Trophoblast cell (in vitro differentiated cells and primary cell): Measurements from ENCODE around the gene KDM2A.

ENCODE experiments used
- DNase-seq, 2 donors: peaks; one replicate each; pipeline ENCODE4 v3.0.0-alpha.2; 2016
- H2AFZ ChIP-seq: 2 replicates; pipeline ENCODE4 v1.6.1; 2013; ENCODE audit warnings: low read length, moderate library complexity, mild to moderate bottlenecking; ENCODE audit not compliant: insufficient read depth, poor library complexity
- H2AK5ac ChIP-seq: 2 replicates; pipeline ENCODE4 v1.6.1; 2013; ENCODE audit warnings: mild to moderate bottlenecking, low read length
- H2BK120ac ChIP-seq: 2 replicates; pipeline ENCODE4 v1.6.1; 2013; ENCODE audit warnings: low read length, mild to moderate bottlenecking, moderate library complexity; ENCODE audit not compliant: insufficient read depth, poor library complexity
- H2BK12ac ChIP-seq: 2 replicates; pipeline ENCODE4 v1.6.1; 2013; ENCODE audit warnings: mild to moderate bottlenecking, low read length, moderate library complexity
- H2BK5ac ChIP-seq: 2 replicates; pipeline ENCODE4 v1.6.1; 2013; ENCODE audit warnings: low read length, low read depth, moderate library complexity, mild to moderate bottlenecking; ENCODE audit not compliant: poor library complexity
- H3K14ac ChIP-seq: 2 replicates; pipeline ENCODE4 v1.6.1; 2013; ENCODE audit warnings: mild to moderate bottlenecking, low read length
- H3K18ac ChIP-seq: 2 replicates; pipeline ENCODE4 v1.6.1; 2013; ENCODE audit warnings: mild to moderate bottlenecking, low read length
- H3K23ac ChIP-seq: 2 replicates; pipeline ENCODE4 v1.6.1; 2013; ENCODE audit warnings: low read length
- H3K27ac ChIP-seq: 2 replicates; pipeline ENCODE4 v1.5.1; 2013; ENCODE audit warnings: low read depth, mild to moderate bottlenecking, inconsistent platforms, low read length, moderate library complexity
- H3K27me3 ChIP-seq: 2 replicates; pipeline ENCODE4 v1.6.1; 2013; ENCODE audit warnings: inconsistent platforms, mild to moderate bottlenecking, low read length, moderate library complexity; ENCODE audit not compliant: insufficient read depth
- H3K36me3 ChIP-seq, 2 experiments: 1 replicate in 1 of 2; 2 replicates in 1 of 2; pipeline ENCODE4 v1.6.1; 2013; ENCODE audit warnings: low read length in 2 of 2, mild to moderate bottlenecking in 2 of 2, moderate library complexity in 1 of 2; ENCODE audit not compliant: insufficient read depth in 2 of 2, control insufficient read depth in 1 of 2
- H3K4ac ChIP-seq: 2 replicates; pipeline ENCODE4 v1.6.1; 2013; ENCODE audit warnings: low read depth, mild to moderate bottlenecking, low read length, moderate library complexity
- H3K4me1 ChIP-seq, 2 experiments: 1 replicate in 1 of 2; 2 replicates in 1 of 2; pipeline ENCODE4 v1.6.1; 2013; ENCODE audit warnings: low read length in 2 of 2, mild to moderate bottlenecking in 2 of 2, moderate library complexity in 1 of 2; ENCODE audit not compliant: insufficient read depth in 2 of 2, control insufficient read depth in 1 of 2
- H3K4me2 ChIP-seq: 2 replicates; pipeline ENCODE4 v1.6.1; 2013; ENCODE audit warnings: inconsistent platforms, mild to moderate bottlenecking, low read length, moderate library complexity
- H3K4me3 ChIP-seq: 2 replicates; pipeline ENCODE4 v1.5.1; 2013; ENCODE audit warnings: mild to moderate bottlenecking, low read depth, low read length, inconsistent platforms
- H3K79me1 ChIP-seq: one replicate; pipeline ENCODE4 v1.6.1; 2013; ENCODE audit warnings: low read length
- H3K79me2 ChIP-seq: 2 replicates; pipeline ENCODE4 v1.6.1; 2013; ENCODE audit warnings: low read length, mild to moderate bottlenecking; ENCODE audit not compliant: control insufficient read depth, insufficient read depth, poor library complexity
- H3K9ac ChIP-seq: 2 replicates; pipeline ENCODE4 v1.6.1; 2013; ENCODE audit warnings: mild to moderate bottlenecking, low read length
- H3K9me3 ChIP-seq: 2 replicates; pipeline ENCODE4 v1.6.1; 2013; ENCODE audit warnings: low read depth, mild to moderate bottlenecking, control low read depth, inconsistent platforms, low read length; ENCODE audit not compliant: insufficient read depth
- H4K12ac ChIP-seq: 2 replicates; pipeline ENCODE4 v1.6.1; 2013; ENCODE audit warnings: low read depth, mild to moderate bottlenecking, low read length, moderate library complexity
- H4K8ac ChIP-seq: 2 replicates; pipeline ENCODE4 v1.6.1; 2013; ENCODE audit warnings: low read depth, mild to moderate bottlenecking, low read length, moderate library complexity
- H4K91ac ChIP-seq: one replicate; pipeline ENCODE4 v1.6.1; 2013; ENCODE audit warnings: low read depth, mild to moderate bottlenecking, low read length, moderate library complexity
- WGBS: extraction: QIAGEN DNeasy Blood & Tissue Kit; methylation state at CpG from one replicate; pipeline ENCODE4 v1.1.7; 2013; ENCODE audit warnings: missing lambda C conversion rate; ENCODE audit not compliant: insufficient read length, insufficient coverage; ENCODE audit errors: extremely low coverage; 5-methylcytosine and 5-hydroxymethylcytosine counted together

KDM2A gene

DNA sequence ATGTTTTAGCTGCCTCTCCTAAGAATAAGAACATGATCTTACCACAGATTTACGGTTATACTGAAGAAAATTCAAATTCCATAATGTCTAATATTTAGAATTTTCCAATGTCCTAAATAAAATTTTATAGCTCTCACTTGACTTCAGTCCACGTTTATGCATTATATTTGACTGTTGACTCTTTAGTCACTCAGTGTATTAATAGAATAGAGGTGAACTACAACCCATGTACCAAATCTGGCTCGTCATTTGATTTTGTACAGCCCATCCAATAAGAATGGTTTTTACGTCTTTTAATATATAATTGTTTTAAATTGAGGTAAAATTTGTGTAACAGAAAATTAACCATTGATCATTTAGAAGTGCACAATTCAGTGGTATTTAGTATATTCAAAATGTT, 34.9 kb downstream of the KDM2A start:
- Histone ChIP-seq H3K4ac (no peak overlapping the region), H3K9ac (no peak overlapping the region), H3K4me1 (no peaks in the 10 kb centered on the region), H4K91ac (no peak overlapping the region), H2BK12ac (no peak overlapping the region), H4K8ac (no peak overlapping the region), H3K18ac (no peak overlapping the region), H2AK5ac (no peak overlapping the region), H3K79me1 (no peaks in the 10 kb centered on the region), H3K79me2 (no peaks in the 10 kb centered on the region), H3K4me3 (no peak overlapping the region), H3K27me3 (no peaks in the 10 kb centered on the region), H4K12ac (no peak overlapping the region), H2BK120ac (no peak overlapping the region), H2BK5ac (no peak overlapping the region), H3K9me3 (no peaks in the 10 kb centered on the region), H2AFZ (no peak overlapping the region), H3K36me3 (peaks cover 11 to 12% of the 10 kb centered on the region in 2 experiments), H3K27ac (no peak overlapping the region), H3K14ac (no peak overlapping the region), H3K4me2 (no peak overlapping the region), H3K23ac (no peak overlapping the region)
- DNase-seq, result no peak
- no CpG with 5 or more reads among the region's 4 CpGs for WGBS

GRCh38 chr11:67154726-67155125, 35.7 kb downstream of the KDM2A start:
- Histone ChIP-seq H2BK120ac (no peak overlapping the region), H3K9me3 (no peaks in the 10 kb centered on the region), H3K14ac (no peak overlapping the region), H3K27me3 (no peaks in the 10 kb centered on the region), H3K18ac (no peak overlapping the region), H4K12ac (no peak overlapping the region), H2AK5ac (no peak overlapping the region), H3K4me3 (no peak overlapping the region), H3K27ac (no peak overlapping the region), H3K23ac (no peak overlapping the region), H3K79me1 (no peaks in the 10 kb centered on the region), H2AFZ (no peak overlapping the region), H3K79me2 (no peaks in the 10 kb centered on the region), H2BK12ac (no peak overlapping the region), H3K9ac (no peak overlapping the region), H3K36me3 (peaks cover 9 to 10% of the 10 kb centered on the region in 2 experiments), H3K4me1 (no peaks in the 10 kb centered on the region), H3K4me2 (no peak overlapping the region), H4K91ac (no peak overlapping the region), H3K4ac (no peak overlapping the region), H2BK5ac (no peak overlapping the region), H4K8ac (no peak overlapping the region)
- no peak for DNase-seq
- WGBS, result no CpG with 5 or more reads among the region's 2 CpGs

- Histone ChIP-seq H4K12ac (no peak overlapping the region), H3K14ac (no peak overlapping the region), H2BK120ac (no peak overlapping the region), H2BK12ac (no peak overlapping the region), H3K4me3 (no peak overlapping the region), H2AFZ (no peak overlapping the region), H3K79me1 (no peaks in the 10 kb centered on the region), H2BK5ac (no peak overlapping the region), H3K27ac (no peak overlapping the region), H4K91ac (no peak overlapping the region), H3K18ac (no peak overlapping the region), H3K9ac (no peak overlapping the region), H3K27me3 (no peaks in the 10 kb centered on the region), H3K4me2 (no peak overlapping the region), H4K8ac (no peak overlapping the region), H3K79me2 (no peaks in the 10 kb centered on the region), H3K4me1 (no peaks in the 10 kb centered on the region), H3K9me3 (no peaks in the 10 kb centered on the region), H3K36me3 (peaks cover 3% of the 10 kb centered on the region in 2 experiments), H2AK5ac (no peak overlapping the region), H3K23ac (no peak overlapping the region), H3K4ac (no peak overlapping the region)
- DNase-seq, result no peak
- WGBS, result no CpG with 5 or more reads among the region's 4 CpGs
These were observed 38.6 kb downstream of the KDM2A start for GRCh38 chr11:67157691-67158090.

- Histone ChIP-seq H2BK5ac (no peak overlapping the region), H4K12ac (no peak overlapping the region), H3K4me3 (no peak overlapping the region), H3K27ac (no peak overlapping the region), H3K9ac (no peak overlapping the region), H2BK12ac (no peak overlapping the region), H2BK120ac (no peak overlapping the region), H3K79me1 (no peaks in the 10 kb centered on the region), H2AK5ac (no peak overlapping the region), H4K91ac (no peak overlapping the region), H3K23ac (no peak overlapping the region), H3K36me3 (peaks cover 3 to 5% of the 10 kb centered on the region in 2 experiments), H3K4ac (no peak overlapping the region), H3K9me3 (no peaks in the 10 kb centered on the region), H4K8ac (no peak overlapping the region), H3K79me2 (no peaks in the 10 kb centered on the region), H3K4me1 (no peaks in the 10 kb centered on the region), H2AFZ (no peak overlapping the region), H3K27me3 (no peaks in the 10 kb centered on the region), H3K18ac (no peak overlapping the region), H3K4me2 (no peak overlapping the region), H3K14ac (no peak overlapping the region)
- DNase-seq, result no peak
- WGBS, result no CpG with 5 or more reads among the region's 2 CpGs
These were observed 39.2 kb downstream of the KDM2A start for GRCh38 chr11:67158221-67158620.
